Vagina (tissue), 2 donors: ENCODE data around the gene NCOA7.
A peak's percentile ranks its signal among the peaks of the same experiment; 100 is the strongest.

ENCODE experiments used
- CTCF ChIP-seq, 3 experiments: fragments of 450-650 bp in 2 of 3; fragments of 200-600 bp in 1 of 3; sonication (generic) in 1 of 3; IDR thresholded peaks; one replicate each; pipeline ENCODE4 v1.5.1; 2017 to 2019; ENCODE audit warnings: antibody characterized with exemption in 3 of 3, mild to moderate bottlenecking in 2 of 3, moderate library complexity in 2 of 3
- POLR2AphosphoS5 ChIP-seq, 2 donors: sonication (generic); formaldehyde crosslinking; IDR thresholded peaks; one replicate each; pipeline ENCODE4 v1.9.0; 2017; ENCODE audit warnings: antibody characterized with exemption in 2 of 2, mild to moderate bottlenecking in 2 of 2, low read depth in 1 of 2; ENCODE audit not compliant: insufficient read depth in 1 of 2

GRCh38 chr6:125789576-125790357 lies 993 bp upstream of the NCOA7 start:
- TF ChIP-seq CTCF (IDR thresholded peaks at IDR 0.05) (no peak), POLR2AphosphoS5 (IDR thresholded peaks at IDR 0.05; ENCODE audit: insufficient read depth in 1 of 2, low read depth in 1 of 2) (peak in 1 of 2 donors; percentile 39)
